ES-I3 (cell line): ENCODE results near the gene QTRT2.
A peak's percentile ranks its signal among the peaks of the same experiment; 100 is the strongest.

Experiments used
- H3K36me3 ChIP-seq: 2 replicates; pipeline ENCODE4 v1.6.1; 2013; ENCODE audit warnings: mild to moderate bottlenecking, low read length, control low read depth, moderate library complexity; ENCODE audit not compliant: insufficient read depth
- H3K4me1 ChIP-seq: 2 replicates; pipeline ENCODE4 v1.6.1; 2013; ENCODE audit warnings: mild to moderate bottlenecking, control low read depth, low read length; ENCODE audit not compliant: insufficient read depth
- H3K9ac ChIP-seq: 2 replicates; pipeline ENCODE4 v1.6.1; 2013; ENCODE audit warnings: low read depth, mild to moderate bottlenecking, low read length, moderate library complexity
- H3K9me3 ChIP-seq: 2 replicates; pipeline ENCODE4 v1.6.1; 2013; ENCODE audit warnings: mild to moderate bottlenecking, low read length, moderate library complexity; ENCODE audit not compliant: control insufficient read depth, insufficient read depth

The QTRT2 gene

GRCh38 chr3:114057011-114057347, 442 bp downstream of the QTRT2 start:
- Histone ChIP-seq H3K36me3 (0 out of 2 replicates have a peak, but pooled peaks cover 2% of the 10 kb centered on the region), H3K4me1 (no peaks in the 10 kb centered on the region), H3K9me3 (no peaks in the 10 kb centered on the region), H3K9ac (peak overlapping the region; percentile 77)

GRCh38 chr3:114058646-114059045, 2.1 kb downstream of the QTRT2 start:
- H3K9me3 ChIP-seq, result no peaks in the 10 kb centered on the region
- 0 out of 2 replicates have a peak, but pooled peaks cover 2% of the 10 kb centered on the region for H3K36me3 ChIP-seq
- no peak overlapping the region for H3K9ac ChIP-seq
- H3K4me1 ChIP-seq, result no peaks in the 10 kb centered on the region

- Histone ChIP-seq H3K9me3 (no peaks in the 10 kb centered on the region), H3K9ac (no peak overlapping the region), H3K4me1 (no peaks in the 10 kb centered on the region), H3K36me3 (peaks cover 8% of the 10 kb centered on the region; the same call in 1 of the 2 replicates)
Observed at GRCh38 chr3:114060906-114061655, 4.5 kb downstream of the QTRT2 start.

- Histone ChIP-seq H3K9ac (no peak overlapping the region), H3K36me3 (peaks cover 20% of the 10 kb centered on the region), H3K4me1 (no peaks in the 10 kb centered on the region), H3K9me3 (no peaks in the 10 kb centered on the region)
Observed at GRCh38 chr3:114067804-114068203, 11.3 kb downstream of the QTRT2 start.

- Histone ChIP-seq H3K36me3 (peaks cover 20% of the 10 kb centered on the region), H3K9ac (no peak overlapping the region), H3K4me1 (no peaks in the 10 kb centered on the region), H3K9me3 (no peaks in the 10 kb centered on the region)
Observed at GRCh38 chr3:114068336-114068735, 11.8 kb downstream of the QTRT2 start.

- Histone ChIP-seq H3K4me1 (no peaks in the 10 kb centered on the region), H3K9ac (no peak overlapping the region), H3K36me3 (peaks cover 21% of the 10 kb centered on the region), H3K9me3 (no peaks in the 10 kb centered on the region)
Observed at GRCh38 chr3:114071786-114072185, 15.2 kb downstream of the QTRT2 start.

- H3K4me1 ChIP-seq, result no peaks in the 10 kb centered on the region
- no peak overlapping the region for H3K9ac ChIP-seq
- peaks cover 39% of the 10 kb centered on the region for H3K36me3 ChIP-seq
- H3K9me3 ChIP-seq, result no peaks in the 10 kb centered on the region
Observed at GRCh38 chr3:114076711-114077110, 20.2 kb downstream of the QTRT2 start.

GRCh38 chr3:114078126-114078525, 21.6 kb downstream of the QTRT2 start:
- no peak overlapping the region for H3K9ac ChIP-seq
- no peaks in the 10 kb centered on the region for H3K4me1 ChIP-seq
- H3K9me3 ChIP-seq, result no peaks in the 10 kb centered on the region
- H3K36me3 ChIP-seq, result peaks cover 37% of the 10 kb centered on the region

GRCh38 chr3:114079761-114080160, 23.2 kb downstream of the QTRT2 start:
- peaks cover 38% of the 10 kb centered on the region for H3K36me3 ChIP-seq
- H3K9ac ChIP-seq, result no peak overlapping the region
- H3K9me3 ChIP-seq, result no peaks in the 10 kb centered on the region
- no peaks in the 10 kb centered on the region for H3K4me1 ChIP-seq

- Histone ChIP-seq H3K9ac (no peak overlapping the region), H3K4me1 (no peaks in the 10 kb centered on the region), H3K36me3 (peaks cover 40% of the 10 kb centered on the region), H3K9me3 (no peaks in the 10 kb centered on the region)
Observed at GRCh38 chr3:114080201-114080600, 23.7 kb downstream of the QTRT2 start.

GRCh38 chr3:114081037-114081436, 24.5 kb downstream of the QTRT2 start:
- Histone ChIP-seq H3K36me3 (peaks cover 46% of the 10 kb centered on the region), H3K9ac (no peak overlapping the region), H3K4me1 (no peaks in the 10 kb centered on the region), H3K9me3 (no peaks in the 10 kb centered on the region)

GRCh38 chr3:114083112-114083511, 26.6 kb downstream of the QTRT2 start:
- no peaks in the 10 kb centered on the region for H3K4me1 ChIP-seq
- H3K36me3 ChIP-seq, result peaks cover 43% of the 10 kb centered on the region
- H3K9me3 ChIP-seq, result no peaks in the 10 kb centered on the region
- no peak overlapping the region for H3K9ac ChIP-seq

GRCh38 chr3:114086356-114086755, 29.8 kb downstream of the QTRT2 start:
- no peaks in the 10 kb centered on the region for H3K4me1 ChIP-seq
- no peaks in the 10 kb centered on the region for H3K9me3 ChIP-seq
- peaks cover 30% of the 10 kb centered on the region for H3K36me3 ChIP-seq
- no peak overlapping the region for H3K9ac ChIP-seq

GRCh38 chr3:114089675-114090074, 33.1 kb downstream of the QTRT2 start:
- no peaks in the 10 kb centered on the region for H3K4me1 ChIP-seq
- H3K9ac ChIP-seq, result no peak overlapping the region

GRCh38 chr3:114092151-114093015, 35.8 kb downstream of the QTRT2 start:
- H3K9me3 ChIP-seq, result no peaks in the 10 kb centered on the region
- H3K4me1 ChIP-seq, result no peaks in the 10 kb centered on the region
- no peak overlapping the region for H3K9ac ChIP-seq
- H3K36me3 ChIP-seq, result no peaks in the 10 kb centered on the region

More at GRCh38 chr3:114089675-114090074, 33.1 kb downstream of the QTRT2 start:
- Histone ChIP-seq H3K9me3 (no peaks in the 10 kb centered on the region), H3K36me3 (peaks cover 15% of the 10 kb centered on the region; the same call in 1 of the 2 replicates)
